ENCODE data around the gene GLRX3. TPM values are rescaled to one million over a fixed set of nuclear protein-coding genes. Genes with fewer than 3 reads are reported as not detected.

Gene GLRX3
- total and polyA plus RNA-seq, 12 donors = 34.2 to 139 (median 73.2) TPM

DNA sequence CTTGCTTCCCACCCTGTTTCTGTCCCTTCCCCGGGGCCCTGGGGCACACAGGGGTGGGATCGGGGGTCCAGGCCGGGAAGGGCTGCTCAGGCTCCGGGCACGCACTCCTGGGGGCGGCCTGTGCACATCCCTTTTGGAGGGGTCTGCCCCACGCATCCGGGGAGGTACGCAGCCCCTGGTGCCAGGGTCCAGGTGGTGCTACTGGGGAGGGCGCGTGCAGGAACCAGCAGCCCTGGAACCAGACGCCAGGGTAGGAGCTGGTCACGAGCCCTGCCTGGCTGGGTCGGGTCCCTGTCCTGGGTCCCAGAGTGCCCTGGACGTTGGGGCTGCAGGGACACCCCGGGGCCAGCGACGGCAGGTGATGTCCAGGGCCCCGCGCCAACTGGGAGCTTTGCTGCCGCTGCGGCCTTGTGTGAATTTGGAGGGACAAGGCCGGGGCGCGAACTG is 53.4 kb downstream of the GLRX3 start:
- no peak for TF ChIP-seq CTCF (IDR thresholded peaks at IDR 0.05)
- TF ChIP-seq POLR2A (IDR thresholded peaks at IDR 0.05) = no peak
- peaks cover 6 to 11% of the 10 kb centered on the region in 2 donors for H3K4me1 ChIP-seq (replicated peaks in 1 of 2)
- DNase-seq = peak in 3 of 7 donors; percentile 24 to 61 (median 36)
- H3K27ac ChIP-seq = no peak overlapping the region
- no peak overlapping the region for H3K4me3 ChIP-seq
- 75 to 91% (median 79%) methylated on average over 4 to 25 of the region's 25 CpGs for WGBS, 4 donors
- H3K9me3 ChIP-seq (replicated peaks in 1 of 3) = no peaks in the 10 kb centered on the region
- no peaks in the 10 kb centered on the region for H3K27me3 ChIP-seq
- intact Hi-C loops (cut with DNase I) = loop anchor here (5.0 to 10.0 kb wide), 3 partner anchors 1598 to 1685 kb away; no protein-coding TSS in a partner anchor
- H3K36me3 ChIP-seq (replicated peaks in 1 of 2) = peaks cover 0 to 14% of the 10 kb centered on the region in 2 donors

DNA sequence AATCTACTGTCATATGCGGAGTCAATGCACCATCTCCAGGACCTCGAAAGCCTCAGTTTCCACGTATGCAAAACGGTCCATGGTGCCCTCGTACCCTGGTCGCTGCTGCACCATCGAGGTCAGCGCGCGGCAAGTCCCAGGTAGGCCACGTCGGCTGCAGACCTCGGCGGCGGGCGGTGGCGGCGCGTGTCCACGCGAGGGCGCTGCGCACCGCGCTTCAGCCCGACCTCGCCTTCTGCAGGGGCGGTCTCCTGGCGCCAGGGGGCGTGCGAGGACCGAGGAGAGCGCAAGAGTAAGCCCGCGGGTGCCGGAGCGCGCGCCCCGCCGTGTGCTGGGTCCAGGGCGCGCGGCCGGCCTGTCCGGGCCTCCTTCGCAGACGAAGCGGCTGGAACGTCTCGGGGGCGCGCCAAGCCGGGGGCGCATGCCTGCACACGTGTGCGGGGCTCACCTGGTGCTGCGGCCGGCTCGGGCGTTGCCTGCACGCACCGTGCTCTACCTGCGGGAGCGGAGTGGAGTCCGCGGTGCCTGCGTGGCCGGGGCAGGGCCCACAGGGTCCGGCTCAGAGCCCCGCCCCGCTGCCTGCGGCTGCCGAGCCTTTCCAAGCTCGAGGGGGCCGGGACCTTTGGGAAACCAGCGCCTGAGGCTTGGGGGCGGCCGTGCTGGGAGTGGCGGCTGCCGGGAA is 54.0 kb downstream of the GLRX3 start:
- intact Hi-C loops (cut with DNase I) = loop anchor here in 1 of 2 donors (5.0 kb wide), 2 partner anchors 1597 to 1682 kb away; no protein-coding TSS in a partner anchor
- WGBS, 4 donors = 0 to 6% (median 2%) methylated on average over 9 to 81 of the region's 81 CpGs
- Histone ChIP-seq H3K4me3 (peak overlapping the region in 2 of 4 donors; percentile 26 to 70), H3K27me3 (no peaks in the 10 kb centered on the region), H3K4me1 (replicated peaks in 1 of 2) (peaks cover 6 to 11% of the 10 kb centered on the region in 2 donors), H3K36me3 (replicated peaks in 1 of 2) (peaks cover 0 to 10% of the 10 kb centered on the region in 2 donors), H3K9me3 (replicated peaks in 1 of 3) (no peaks in the 10 kb centered on the region), H3K27ac (no peak overlapping the region)
- TF ChIP-seq CTCF (IDR thresholded peaks at IDR 0.05) (peak; percentile 83 to 100 (median 93)), POLR2A (IDR thresholded peaks at IDR 0.05) (no peak)
- DNase-seq = peak; percentile 79 to 92 (median 90)

DNA sequence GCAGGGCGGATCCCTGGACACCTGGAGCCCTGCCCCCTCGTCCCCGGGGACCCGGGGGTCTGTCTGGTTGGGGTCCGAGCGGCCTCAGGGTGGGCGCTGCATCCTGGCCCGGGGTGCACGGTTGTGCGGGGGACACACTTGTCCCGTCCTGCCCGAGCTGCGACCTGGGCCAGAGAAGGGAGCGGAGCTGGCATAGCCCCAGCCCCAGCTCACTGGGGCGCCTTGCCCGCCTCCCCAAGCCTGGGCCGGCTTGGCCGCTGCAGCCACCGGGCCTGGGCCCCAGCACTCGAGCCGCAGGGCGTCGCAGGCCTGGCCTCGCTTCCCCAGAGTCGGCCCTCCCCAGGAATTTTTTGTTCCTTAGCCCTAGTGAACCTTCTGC is 54.5 kb downstream of the GLRX3 start:
- DNase-seq = no peak
- Histone ChIP-seq H3K4me1 (replicated peaks in 1 of 2) (peaks cover 6 to 11% of the 10 kb centered on the region in 2 donors), H3K27me3 (no peaks in the 10 kb centered on the region), H3K36me3 (replicated peaks in 1 of 2) (peaks cover 0 to 4% of the 10 kb centered on the region in 2 donors), H3K27ac (no peak overlapping the region), H3K9me3 (replicated peaks in 1 of 3) (no peaks in the 10 kb centered on the region), H3K4me3 (peak overlapping the region in 2 of 4 donors; percentile 26 to 70)
- TF ChIP-seq POLR2A (IDR thresholded peaks at IDR 0.05) (no peak), CTCF (IDR thresholded peaks at IDR 0.05) (no peak)
- WGBS, 4 donors = 9 to 57% (median 23%) methylated on average over 2 to 25 of the region's 25 CpGs
- intact Hi-C loops (cut with DNase I) = loop anchor here in 1 of 2 donors (5.0 kb wide), 2 partner anchors 1597 to 1682 kb away; no protein-coding TSS in a partner anchor

DNA sequence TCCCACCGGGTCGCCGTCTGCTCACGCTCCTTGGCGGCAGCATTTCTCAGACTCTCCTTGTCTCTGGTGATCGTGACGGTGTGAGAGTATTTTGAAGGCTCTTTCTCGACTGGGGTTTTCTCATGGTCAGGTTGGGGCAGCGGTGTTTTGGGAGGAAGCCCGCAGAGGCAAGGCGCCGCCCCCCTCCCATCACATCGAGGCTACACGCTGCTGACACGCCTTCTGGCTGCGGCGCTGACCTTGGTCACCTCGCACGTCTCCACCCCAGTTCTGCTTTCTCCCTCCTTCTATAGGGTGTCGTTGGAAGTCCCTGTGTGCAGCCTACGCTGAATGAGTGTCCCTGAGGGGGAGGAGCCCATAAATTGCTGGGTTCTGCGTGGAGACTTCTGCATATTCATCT is 55.2 kb downstream of the GLRX3 start:
- intact Hi-C loops (cut with DNase I) = loop anchor here in 1 of 2 donors (5.0 kb wide), 2 partner anchors 1596 to 1681 kb away; no protein-coding TSS in a partner anchor
- no peaks in the 10 kb centered on the region for H3K36me3 ChIP-seq (replicated peaks in 1 of 2)
- H3K4me1 ChIP-seq (replicated peaks in 1 of 2) = peaks cover 6 to 11% of the 10 kb centered on the region in 2 donors
- no peaks in the 10 kb centered on the region for H3K9me3 ChIP-seq (replicated peaks in 1 of 3)
- no peak overlapping the region for H3K4me3 ChIP-seq
- peak in 1 of 7 donors; percentile 52 for DNase-seq
- WGBS, 4 donors = 80 to 91% (median 84%) methylated on average over 22 of the region's 22 CpGs
- H3K27ac ChIP-seq = no peak overlapping the region
- H3K27me3 ChIP-seq = no peaks in the 10 kb centered on the region
- TF ChIP-seq CTCF (IDR thresholded peaks at IDR 0.05) (no peak), POLR2A (IDR thresholded peaks at IDR 0.05) (no peak)
